Measurements from ENCODE around the gene HPSE2.

DNA sequence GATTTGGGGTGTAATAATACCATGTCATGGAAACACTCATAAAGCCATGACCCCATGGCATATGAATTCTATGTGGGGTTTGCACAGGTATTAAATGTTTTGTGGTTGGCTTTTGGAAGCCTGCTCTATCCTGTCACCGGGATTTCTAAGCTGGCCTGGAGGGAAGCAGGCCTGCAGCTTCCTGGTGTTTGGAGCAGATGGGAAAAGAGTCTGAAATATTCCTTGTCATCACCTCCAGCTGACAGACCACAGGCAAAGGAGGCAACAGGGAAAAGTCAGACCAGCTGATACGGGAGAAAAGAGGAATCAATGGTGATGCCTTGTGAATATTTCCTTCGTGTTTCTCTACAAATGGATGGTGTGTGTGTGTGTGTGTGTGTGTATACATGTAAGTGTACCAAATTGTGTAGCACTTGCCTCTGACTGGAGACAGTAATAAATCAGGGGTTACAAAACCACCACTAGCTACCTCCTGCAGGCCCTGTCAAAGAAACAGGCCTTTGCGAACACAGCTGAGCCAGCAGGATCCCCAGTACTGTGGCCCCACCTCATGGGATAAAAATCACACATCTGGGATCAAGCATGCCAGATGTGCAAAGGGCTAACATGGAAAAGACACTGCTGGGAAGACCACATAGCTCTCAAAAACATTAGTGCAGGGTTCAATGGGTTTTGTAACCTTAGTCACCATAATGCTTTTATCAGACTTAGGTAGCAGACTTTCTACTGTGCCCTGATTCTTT is 668.1 kb downstream of the HPSE2 start:
- no peak for TF ChIP-seq POLR2AphosphoS5 (IDR thresholded peaks at IDR 0.05)
- TF ChIP-seq, protein P1, sequence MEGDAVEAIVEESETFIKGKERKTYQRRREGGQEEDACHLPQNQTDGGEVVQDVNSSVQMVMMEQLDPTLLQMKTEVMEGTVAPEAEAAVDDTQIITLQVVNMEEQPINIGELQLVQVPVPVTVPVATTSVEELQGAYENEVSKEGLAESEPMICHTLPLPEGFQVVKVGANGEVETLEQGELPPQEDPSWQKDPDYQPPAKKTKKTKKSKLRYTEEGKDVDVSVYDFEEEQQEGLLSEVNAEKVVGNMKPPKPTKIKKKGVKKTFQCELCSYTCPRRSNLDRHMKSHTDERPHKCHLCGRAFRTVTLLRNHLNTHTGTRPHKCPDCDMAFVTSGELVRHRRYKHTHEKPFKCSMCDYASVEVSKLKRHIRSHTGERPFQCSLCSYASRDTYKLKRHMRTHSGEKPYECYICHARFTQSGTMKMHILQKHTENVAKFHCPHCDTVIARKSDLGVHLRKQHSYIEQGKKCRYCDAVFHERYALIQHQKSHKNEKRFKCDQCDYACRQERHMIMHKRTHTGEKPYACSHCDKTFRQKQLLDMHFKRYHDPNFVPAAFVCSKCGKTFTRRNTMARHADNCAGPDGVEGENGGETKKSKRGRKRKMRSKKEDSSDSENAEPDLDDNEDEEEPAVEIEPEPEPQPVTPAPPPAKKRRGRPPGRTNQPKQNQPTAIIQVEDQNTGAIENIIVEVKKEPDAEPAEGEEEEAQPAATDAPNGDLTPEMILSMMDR (IDR thresholded peaks at IDR 0.05) = no peak
